H9 (cell line): ENCODE results near the gene ADAM19. TPM values are rescaled to one million over a fixed set of nuclear protein-coding genes. Genes with fewer than 3 reads are reported as not detected.

Source experiments
- DNase-seq: peaks from one replicate; pipeline ENCODE4 v3.0.0-alpha.2; 2017
- H2AFZ ChIP-seq: one replicate; pipeline ENCODE4 v1.6.1; 2013; ENCODE audit warnings: mild to moderate bottlenecking, low read length, control low read depth, moderate library complexity
- H2AK5ac ChIP-seq: 2 replicates; pipeline ENCODE4 v1.6.1; 2013; ENCODE audit warnings: low read length, control low read depth, mixed read lengths; ENCODE audit not compliant: insufficient read length
- H2BK120ac ChIP-seq: one replicate; pipeline ENCODE4 v1.6.1; 2013; ENCODE audit warnings: low read depth, mild to moderate bottlenecking, low read length, control low read depth, inconsistent platforms; ENCODE audit not compliant: poor library complexity, severe bottlenecking
- H2BK12ac ChIP-seq: 2 replicates; pipeline ENCODE4 v1.6.1; 2013; ENCODE audit warnings: low read length, control low read depth, mixed read lengths, low read depth; ENCODE audit not compliant: insufficient read length
- H2BK15ac ChIP-seq: 2 replicates; pipeline ENCODE4 v1.6.1; 2013; ENCODE audit warnings: low read depth, low read length, control low read depth
- H2BK20ac ChIP-seq: one replicate; pipeline ENCODE4 v1.6.1; 2013; ENCODE audit warnings: low read depth, mild to moderate bottlenecking, low read length, control low read depth, inconsistent platforms; ENCODE audit not compliant: poor library complexity, severe bottlenecking
- H2BK5ac ChIP-seq: 2 replicates; pipeline ENCODE4 v1.6.1; 2013; ENCODE audit warnings: low read length, control low read depth, mixed read lengths; ENCODE audit not compliant: insufficient read length
- H3K14ac ChIP-seq: 2 replicates; pipeline ENCODE4 v1.6.1; 2013; ENCODE audit warnings: low read length, control low read depth; ENCODE audit not compliant: insufficient read depth
- H3K18ac ChIP-seq: 2 replicates; pipeline ENCODE4 v1.6.1; 2013; ENCODE audit warnings: low read depth, mild to moderate bottlenecking, mixed read lengths, low read length, control low read depth; ENCODE audit not compliant: insufficient read length
- H3K23ac ChIP-seq: 2 replicates; pipeline ENCODE4 v1.6.1; 2013; ENCODE audit warnings: low read length, control low read depth, mixed read lengths, low read depth; ENCODE audit not compliant: insufficient read length
- H3K23me2 ChIP-seq: 2 replicates; pipeline ENCODE4 v1.6.1; 2013; ENCODE audit warnings: low read depth, mild to moderate bottlenecking, mixed read lengths, low read length, control low read depth; ENCODE audit not compliant: insufficient read length, poor library complexity, severe bottlenecking
- H3K27ac ChIP-seq: 2 replicates; pipeline ENCODE4 v1.5.1; 2013; ENCODE audit warnings: low read length, control low read depth, mixed read lengths, low read depth; ENCODE audit not compliant: insufficient read length
- H3K27me3 ChIP-seq: 2 replicates; pipeline ENCODE4 v1.6.1; 2013; ENCODE audit warnings: low read length, control low read depth, inconsistent platforms; ENCODE audit not compliant: insufficient read depth
- H3K4ac ChIP-seq: 2 replicates; pipeline ENCODE4 v1.6.1; 2013; ENCODE audit warnings: low read depth, mild to moderate bottlenecking, control low read depth, inconsistent platforms, low read length, moderate library complexity
- H3K4me1 ChIP-seq: 2 replicates; pipeline ENCODE4 v1.6.1; 2013; ENCODE audit warnings: low read length, control low read depth, inconsistent platforms; ENCODE audit not compliant: insufficient read depth
- H3K4me2 ChIP-seq: 2 replicates; pipeline ENCODE4 v1.6.1; 2013; ENCODE audit warnings: low read length, control low read depth, mixed read lengths; ENCODE audit not compliant: insufficient read length, insufficient read depth
- H3K56ac ChIP-seq: 2 replicates; pipeline ENCODE4 v1.6.1; 2013; ENCODE audit warnings: low read depth, mild to moderate bottlenecking, mixed read lengths, low read length, control low read depth; ENCODE audit not compliant: insufficient read length
- H3K79me1 ChIP-seq: 2 replicates; pipeline ENCODE4 v1.6.1; 2013; ENCODE audit warnings: low read depth, mild to moderate bottlenecking, moderate library complexity, low read length, control low read depth, inconsistent platforms; ENCODE audit not compliant: insufficient read depth, poor library complexity, severe bottlenecking
- H3K79me2 ChIP-seq: 2 replicates; pipeline ENCODE4 v1.6.1; 2013; ENCODE audit warnings: low read length, control low read depth, inconsistent platforms; ENCODE audit not compliant: insufficient read depth
- H3K9ac ChIP-seq: 2 replicates; pipeline ENCODE4 v1.6.1; 2013; ENCODE audit warnings: low read length, control low read depth, mixed read lengths; ENCODE audit not compliant: insufficient read length; ENCODE audit errors: extremely low read depth
- H3K9me3 ChIP-seq: one replicate; pipeline ENCODE4 v1.6.1; 2013; ENCODE audit warnings: low read depth, low read length, inconsistent platforms; ENCODE audit not compliant: control insufficient read depth
- H3T11ph ChIP-seq: one replicate; pipeline ENCODE4 v1.6.1; 2013; ENCODE audit warnings: mild to moderate bottlenecking, low read length, control low read depth, inconsistent platforms
- H4K20me1 ChIP-seq: one replicate; pipeline ENCODE4 v1.6.1; 2013; ENCODE audit not compliant: control insufficient read depth, insufficient read length, insufficient read depth
- H4K5ac ChIP-seq: 2 replicates; pipeline ENCODE4 v1.6.1; 2013; ENCODE audit warnings: low read depth, mild to moderate bottlenecking, mixed read lengths, low read length, control low read depth; ENCODE audit not compliant: insufficient read length
- H4K8ac ChIP-seq: replicated peaks from 2 replicates; pipeline ENCODE4 v1.6.1; 2013; ENCODE audit warnings: low read length, control low read depth, mixed read lengths, low read depth; ENCODE audit not compliant: insufficient read length
- H4K91ac ChIP-seq: 2 replicates; pipeline ENCODE4 v1.6.1; 2013; ENCODE audit warnings: low read depth, mild to moderate bottlenecking, moderate library complexity, mixed read lengths, low read length, control low read depth; ENCODE audit not compliant: insufficient read length
- H3K27ac Mint-ChIP-seq, 3 experiments: 2 replicates in 2 of 3; 3 replicates in 1 of 3; pipeline ENCODE4 v1.8.0; 2020 to 2021; ENCODE audit warnings: mixed read lengths in 3 of 3, mild to moderate bottlenecking in 1 of 3, moderate library complexity in 1 of 3
- H3K27me3 Mint-ChIP-seq: 2 replicates; pipeline ENCODE4 v1.8.0; 2021; ENCODE audit warnings: low read depth, mild to moderate bottlenecking, moderate library complexity, mixed read lengths
- H3K36me3 Mint-ChIP-seq, 3 experiments: 2 replicates in 2 of 3; 3 replicates in 1 of 3; pipeline ENCODE4 v1.8.0; 2020 to 2021; ENCODE audit warnings: low read depth in 3 of 3, mixed read lengths in 3 of 3; ENCODE audit not compliant: insufficient read depth in 1 of 3
- H3K4me1 Mint-ChIP-seq, 2 experiments: 2 replicates each; pipeline ENCODE4 v1.8.0; 2020; ENCODE audit warnings: mixed read lengths in 2 of 2
- H3K4me3 Mint-ChIP-seq, 2 experiments: 2 replicates in 1 of 2; 3 replicates in 1 of 2; pipeline ENCODE4 v1.8.0; 2020 to 2021; ENCODE audit warnings: mild to moderate bottlenecking in 2 of 2, mixed read lengths in 2 of 2, moderate library complexity in 1 of 2
- H3K9me3 Mint-ChIP-seq, 2 experiments: 2 replicates in 1 of 2; 3 replicates in 1 of 2; pipeline ENCODE4 v1.8.0; 2020; ENCODE audit warnings: mild to moderate bottlenecking in 2 of 2, mixed read lengths in 2 of 2, moderate library complexity in 1 of 2
- WGBS: extraction: QIAGEN DNeasy Blood & Tissue Kit; methylation state at CpG from one replicate; pipeline ENCODE4 v1.1.7; 2013; ENCODE audit warnings: missing lambda C conversion rate, low lambda C conversion rate, mixed read lengths; ENCODE audit not compliant: insufficient read length; ENCODE audit errors: extremely low coverage; 5-methylcytosine and 5-hydroxymethylcytosine counted together
- total RNA-seq: library from RNA; stranded (reverse); gene quantifications from 2 replicates; pipeline ENCODE4 v1.2.1, GENCODE V29; 2021
- TF ChIP-seq, protein P1 (sequence below): fragments of 200-600 bp; sonication (generic); conservative IDR thresholded peaks from 3 replicates; pipeline ENCODE4 v1.8.0; 2021; ENCODE audit warnings: antibody characterized with exemption, mild to moderate bottlenecking

The ADAM19 gene
- total RNA-seq, 1 experiment from 2014 or later: 9.9 TPM

DNA sequence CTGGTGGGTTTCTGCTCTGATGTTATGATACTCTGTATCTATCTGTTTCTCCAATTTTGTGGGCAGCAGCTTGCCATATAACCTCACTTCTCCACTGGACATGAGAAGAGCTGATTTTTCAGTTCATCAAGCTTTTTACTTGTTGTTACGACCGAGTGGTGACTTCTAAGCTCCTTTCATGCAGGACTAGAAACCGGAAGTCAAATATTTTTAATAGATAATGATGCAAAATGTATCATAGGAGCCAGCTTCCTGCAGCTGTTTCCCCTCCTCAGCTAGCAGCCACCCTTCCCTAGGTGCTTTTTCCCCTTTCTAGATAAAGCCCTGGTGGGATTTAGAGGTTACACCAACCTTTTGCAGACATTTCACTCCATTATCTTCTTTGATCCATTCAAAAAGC is 17.0 kb upstream of the ADAM19 start:
- Histone ChIP-seq H3K4me2 (no peak overlapping the region), H3K18ac (no peak overlapping the region), H3K79me1 (no peaks in the 10 kb centered on the region), H3K14ac (no peak overlapping the region), H2BK15ac (no peak overlapping the region), H3K9me3 (no peaks in the 10 kb centered on the region), H3K23ac (no peak overlapping the region), H3K27ac (no peak overlapping the region), H4K91ac (no peak overlapping the region), H4K20me1 (no peaks in the 10 kb centered on the region), H3T11ph (no peak overlapping the region), H2BK20ac (no peak overlapping the region), H2BK12ac (no peak overlapping the region), H3K4ac (no peak overlapping the region), H3K27me3 (no peaks in the 10 kb centered on the region), H3K9ac (no peak overlapping the region), H3K79me2 (no peaks in the 10 kb centered on the region), H3K56ac (no peak overlapping the region), H4K8ac (no peak overlapping the region), H2BK120ac (no peak overlapping the region), H3K4me1 (no peaks in the 10 kb centered on the region), H3K23me2 (no peaks in the 10 kb centered on the region), H2AK5ac (no peak overlapping the region), H2BK5ac (no peak overlapping the region), H2AFZ (no peak overlapping the region), H4K5ac (no peak overlapping the region)
- Mint-ChIP-seq H3K27me3 (no peaks in the 10 kb centered on the region), H3K4me3 (no peak overlapping the region), H3K9me3 (peaks cover 3% of the 10 kb centered on the region in 2 experiments; a peak in 2 of 5 replicates), H3K36me3 (peaks cover 0 to 6% (median 0%) of the 10 kb centered on the region in 3 experiments; a peak in 2 of 7 replicates), H3K4me1 (no peaks in the 10 kb centered on the region), H3K27ac (no peak overlapping the region)
- TF ChIP-seq, protein P1, sequence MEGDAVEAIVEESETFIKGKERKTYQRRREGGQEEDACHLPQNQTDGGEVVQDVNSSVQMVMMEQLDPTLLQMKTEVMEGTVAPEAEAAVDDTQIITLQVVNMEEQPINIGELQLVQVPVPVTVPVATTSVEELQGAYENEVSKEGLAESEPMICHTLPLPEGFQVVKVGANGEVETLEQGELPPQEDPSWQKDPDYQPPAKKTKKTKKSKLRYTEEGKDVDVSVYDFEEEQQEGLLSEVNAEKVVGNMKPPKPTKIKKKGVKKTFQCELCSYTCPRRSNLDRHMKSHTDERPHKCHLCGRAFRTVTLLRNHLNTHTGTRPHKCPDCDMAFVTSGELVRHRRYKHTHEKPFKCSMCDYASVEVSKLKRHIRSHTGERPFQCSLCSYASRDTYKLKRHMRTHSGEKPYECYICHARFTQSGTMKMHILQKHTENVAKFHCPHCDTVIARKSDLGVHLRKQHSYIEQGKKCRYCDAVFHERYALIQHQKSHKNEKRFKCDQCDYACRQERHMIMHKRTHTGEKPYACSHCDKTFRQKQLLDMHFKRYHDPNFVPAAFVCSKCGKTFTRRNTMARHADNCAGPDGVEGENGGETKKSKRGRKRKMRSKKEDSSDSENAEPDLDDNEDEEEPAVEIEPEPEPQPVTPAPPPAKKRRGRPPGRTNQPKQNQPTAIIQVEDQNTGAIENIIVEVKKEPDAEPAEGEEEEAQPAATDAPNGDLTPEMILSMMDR: no peak
- no peak for DNase-seq
- no CpG with 5 or more reads among the region's 3 CpGs for WGBS
